Measurements from ENCODE around the gene CCDC171. TPM values are rescaled to one million over a fixed set of nuclear protein-coding genes. Genes with fewer than 3 reads are reported as not detected.

CCDC171 gene
- total and polyA plus RNA-seq, 2 of the 13 experiments (the other 11 are each of a cell fraction or from before 2014, with no cell fraction given): 0.95 to 2.5 TPM

- TF ChIP-seq ZNF782 (CRISPR knock-in tag; IDR thresholded peaks at IDR 0.05; ENCODE audit: borderline replicate concordance) (no peak), ZNF891 (CRISPR knock-in tag; IDR thresholded peaks at IDR 0.05) (no peak), ZKSCAN1 (IDR thresholded peaks at IDR 0.05; ENCODE audit: low read length) (no peak), NONO (IDR thresholded peaks at IDR 0.05) (no peak), NONO (CRISPR knock-in tag; conservative IDR thresholded peaks at IDR 0.05) (no peak), PHF8 (CRISPR knock-in tag; IDR thresholded peaks at IDR 0.05) (no peak), ZNF263 (CRISPR knock-in tag; IDR thresholded peaks at IDR 0.05) (no peak), ZBTB42 (CRISPR knock-in tag; IDR thresholded peaks at IDR 0.05) (no peak)
These were observed 429.3 kb downstream of the CCDC171 start (continued) for GRCh38 chr9:15982182-15982581.

GRCh38 chr9:15999422-16000339, 446.8 kb downstream of the CCDC171 start:
- Histone ChIP-seq H3K4me2 (ENCODE audit: low read depth, low read length) (no peak overlapping the region), H2AFZ (ENCODE audit: low read length) (no peak overlapping the region), H4K20me1 (ENCODE audit: insufficient read depth, low read length) (no peaks in the 10 kb centered on the region), H3K9ac (ENCODE audit: insufficient read depth, low read depth, low read length) (no peak overlapping the region), H3K9me3 (ENCODE audit: low read length) (no peaks in the 10 kb centered on the region), H3K4me1 (ENCODE audit: insufficient read depth, low read length) (no peaks in the 10 kb centered on the region), H3K27me3 (ENCODE audit: control insufficient read depth in 1 of 2, insufficient read depth in 2 of 2, low read length in 2 of 2) (no peaks in the 10 kb centered on the region), H3K36me3 (replicated peaks in 1 of 2; ENCODE audit: control insufficient read depth in 1 of 2, insufficient read depth in 2 of 2, low read length in 2 of 2) (no peaks in the 10 kb centered on the region), H3K27ac (ENCODE audit: extremely low read length, insufficient read depth, low read length) (no peak overlapping the region), H3K79me2 (ENCODE audit: insufficient read depth, low read length) (no peaks in the 10 kb centered on the region), H3K4me3 (replicated peaks in 1 of 3; ENCODE audit: insufficient read depth in 1 of 3, low read depth in 2 of 3, low read length in 3 of 3) (no peak overlapping the region)
- CTCF ChIA-PET (ENCODE audit: low intra/inter-chr PET ratio, low total read pairs): no interaction called here
- in situ Hi-C loops (cut with HindIII; ENCODE audit: extremely low pct_ligation_motif_present, low pct_unique_long_range_greater_than_20kb) (no loop called here), intact Hi-C loops (cut with micrococcal nuclease; ENCODE audit: unreplicated experiment) (no loop called here)
- no TSS peak for BruUV-seq (replicated peaks)
- POLR2A ChIA-PET: no interaction called here
- no peak for DNase-seq (ENCODE audit: low spot score)
- WGBS (ENCODE audit: low lambda C conversion rate): 36% methylated on average over 7 of the region's 7 CpGs
- no peak for ATAC-seq
- no peak for FAIRE-seq
- no peak for TF ChIP-seq HNF1B (CRISPR knock-in tag; IDR thresholded peaks at IDR 0.05)
- no peak for TF ChIP-seq POLR2G (IDR thresholded peaks at IDR 0.05; ENCODE audit: low read depth, low read length)
- TF ChIP-seq ZNF251 (CRISPR knock-in tag; IDR thresholded peaks at IDR 0.05): no peak
- TF ChIP-seq DMAP1 (CRISPR knock-in tag; IDR thresholded peaks at IDR 0.05): no peak
- TF ChIP-seq ZFP62 (CRISPR knock-in tag; IDR thresholded peaks at IDR 0.05): no peak

All from HepG2 (cell line).